K562 (cell line): ENCODE measurements around the gene OR14A2. TPM values are rescaled to one million over a fixed set of nuclear protein-coding genes. Genes with fewer than 3 reads are reported as not detected.

Experiments used
- ATAC-seq: fragments of 200-7000 bp; cut with Tn5 transposase; 3 replicates; pipeline ENCODE4 v1.9.1; 2020; ENCODE audit warnings: moderate library complexity
- BruUV-seq: library from RNA; stranded (reverse); fragments of 400-500 nt; replicated peaks from 2 replicates; lab custom pipeline; 2021; lab: Mats Ljungman, UMichigan
- CTCF ChIA-PET: fragments of 300-600 bp; formaldehyde crosslinking; extraction: SDS; loops from one replicate; lab custom pipeline; 2021; ENCODE audit warnings: low intra/inter-chr PET ratio; lab: Yijun Ruan, JAX
- POLR2A ChIA-PET: fragments of 300-600, 350-650 bp; sonication (Branson Sonifier 250); formaldehyde crosslinking; extraction: SDS; loops from one replicate; lab custom pipeline; 2021; ENCODE audit warnings: antibody characterized with exemption, inconsistent platforms; lab: Yijun Ruan, JAX
- DNase-seq, 4 experiments: peaks; one replicate each; pipeline versions ENCODE4 v3.0.0 to v3.0.0-alpha.2; 2011 to 2018; ENCODE audit warnings: low spot score in 3 of 4, mixed read lengths in 3 of 4; ENCODE audit errors: extremely low read depth in 1 of 4
- FAIRE-seq: peaks from 2 replicates; lab custom pipeline; 2011; peaks lifted over from hg19 to GRCh38; lab: Jason Lieb, UNC
- H2AFZ ChIP-seq: 2 replicates; pipeline ENCODE4 v1.6.0; 2011; ENCODE audit warnings: low read depth, low read length, control low read depth, inconsistent platforms
- H3K27ac ChIP-seq: fragments of 200-600 bp; 3 replicates; pipeline ENCODE4 v1.8.0; 2011; ENCODE audit warnings: low read depth, mild to moderate bottlenecking, control low read depth, inconsistent platforms, low read length, moderate library complexity, mixed read lengths; ENCODE audit errors: extremely low read depth
- H3K27me3 ChIP-seq, 2 experiments: fragments of 300-600 bp in 1 of 2; 2 replicates in 1 of 2; 3 replicates in 1 of 2; pipeline versions ENCODE4 v1.6.0 to v1.8.0; 2011; ENCODE audit warnings: inconsistent platforms in 2 of 2, low read length in 2 of 2, mild to moderate bottlenecking in 1 of 2, mixed read lengths in 1 of 2, moderate library complexity in 1 of 2; ENCODE audit not compliant: control insufficient read depth in 2 of 2, insufficient read depth in 2 of 2
- H3K36me3 ChIP-seq: fragments of 300-600 bp; 3 replicates; pipeline ENCODE4 v1.8.0; 2011; ENCODE audit warnings: mild to moderate bottlenecking, low read length, inconsistent platforms; ENCODE audit not compliant: control insufficient read depth, insufficient read depth
- H3K4me1 ChIP-seq, 2 experiments: fragments of 200-600 bp in 1 of 2; replicated peaks in 1 of 2; 2 replicates in 1 of 2; 3 replicates in 1 of 2; pipeline versions ENCODE4 v1.5.1 to v1.8.0; 2011; ENCODE audit warnings: inconsistent platforms in 2 of 2, low read length in 2 of 2, mild to moderate bottlenecking in 1 of 2, mixed read lengths in 1 of 2, moderate library complexity in 1 of 2; ENCODE audit not compliant: control insufficient read depth in 2 of 2, insufficient read depth in 2 of 2
- H3K4me2 ChIP-seq: 2 replicates; pipeline ENCODE4 v1.6.1; 2011; ENCODE audit warnings: low read length, control low read depth, inconsistent platforms, mixed read lengths; ENCODE audit not compliant: insufficient read depth
- H3K4me3 ChIP-seq: fragments of 200-600 bp; sonication (generic), shearing (Covaris generic); 2 replicates; pipeline ENCODE4 v1.5.1; 2016; ENCODE audit warnings: control low read depth, inconsistent platforms
- H3K79me2 ChIP-seq: fragments of 200-600 bp; 3 replicates; pipeline ENCODE4 v1.8.0; 2011; ENCODE audit warnings: low read length, inconsistent platforms; ENCODE audit not compliant: control insufficient read depth, insufficient read depth
- H3K9ac ChIP-seq, 2 experiments: 2 replicates each; pipeline versions ENCODE4 v1.6.0 to v1.6.1; 2011; ENCODE audit warnings: low read depth in 2 of 2, low read length in 2 of 2, control low read depth in 1 of 2, inconsistent platforms in 1 of 2, mild to moderate bottlenecking in 1 of 2, mixed read lengths in 1 of 2; ENCODE audit not compliant: insufficient read depth in 1 of 2
- H3K9me1 ChIP-seq: one replicate; pipeline ENCODE4 v1.6.0; 2011; ENCODE audit warnings: inconsistent platforms, mild to moderate bottlenecking, low read length, moderate library complexity; ENCODE audit not compliant: control insufficient read depth, insufficient read depth
- H3K9me3 ChIP-seq: replicated peaks from 2 replicates; pipeline ENCODE4 v1.5.1; 2011; ENCODE audit warnings: low read depth, low read length, inconsistent platforms; ENCODE audit not compliant: control insufficient read depth, insufficient read depth
- H4K20me1 ChIP-seq: replicated peaks from 2 replicates; pipeline ENCODE4 v1.6.1; 2011; ENCODE audit warnings: low read length, inconsistent platforms, mixed read lengths; ENCODE audit not compliant: control insufficient read depth, insufficient read depth
- PHF21A ChIP-seq: fragments of 450-650 bp; IDR thresholded peaks from 2 replicates; pipeline ENCODE4 v1.6.1; 2017; ENCODE audit warnings: low read depth, borderline replicate concordance
- ZNF79 ChIP-seq: fragments of 250-450 bp; sonication (Bioruptor Pico); IDR thresholded peaks from 2 replicates; pipeline ENCODE4 v1.4.0; 2020; ENCODE audit warnings: low read depth, mild to moderate bottlenecking, moderate library complexity
- WGBS: fragments of 100-300 bp; shearing (Covaris generic); methylation state at CpG from one replicate; pipeline ENCODE4 v1.1.6; 2016; ENCODE audit warnings: low coverage, mixed read lengths; ENCODE audit not compliant: insufficient coverage; ENCODE audit errors: missing lambda C conversion rate; 5-methylcytosine and 5-hydroxymethylcytosine counted together
- in situ Hi-C: fragments of 300-500 bp; cut with MboI; formaldehyde crosslinking; loops from 4 replicates; pipeline ENCODE4 v1.15.0; 2018; ENCODE audit warnings: inconsistent platforms, mixed read lengths
- intact Hi-C: fragments of 100-400 bp; cut with micrococcal nuclease; formaldehyde crosslinking; loops from 2 replicates; pipeline ENCODE4 v1.14.2; 2022
- polyA plus RNA-seq, 8 experiments: library from polyadenylated mRNA; depleted of rRNA in 4 of 8; stranded (reverse) in 5 of 8; unstranded in 3 of 8; fragments of >200 nt; fragmentation: Nextera tagmentation in 2 of 8; fragmentation: Illumina TruSeq in 1 of 8; extraction: Ambion mirVana in 2 of 8; extraction: Trizol in 1 of 8; gene quantifications; 2 replicates each; pipeline versions ENCODE4 v1.2.1 to v1.2.3, GENCODE V29; 2011 to 2014; ENCODE audit warnings: inconsistent platforms in 1 of 8, missing spikeins in 1 of 8
- total RNA-seq, 7 experiments: library from RNA; depleted of rRNA in 6 of 7; stranded (reverse); fragments of >200 nt in 6 of 7; fragmentation: Illumina TruSeq in 2 of 7; extraction: Trizol in 2 of 7; gene quantifications; 2 replicates each; pipeline versions ENCODE4 v1.2.1 to v1.2.3, GENCODE V29; 2011 to 2021; ENCODE audit warnings: low replicate concordance in 1 of 7
- TF ChIP-seq, protein P1 (sequence below): fragments of 450-650 bp; IDR thresholded peaks from 2 replicates; pipeline ENCODE4 v1.6.1; 2017; ENCODE audit warnings: antibody characterized with exemption, mild to moderate bottlenecking

The OR14A2 gene
- total and polyA plus RNA-seq, 9 of the 15 experiments (the other 6 are each of a cell fraction or from before 2014, with no cell fraction given) = not detected

DNA sequence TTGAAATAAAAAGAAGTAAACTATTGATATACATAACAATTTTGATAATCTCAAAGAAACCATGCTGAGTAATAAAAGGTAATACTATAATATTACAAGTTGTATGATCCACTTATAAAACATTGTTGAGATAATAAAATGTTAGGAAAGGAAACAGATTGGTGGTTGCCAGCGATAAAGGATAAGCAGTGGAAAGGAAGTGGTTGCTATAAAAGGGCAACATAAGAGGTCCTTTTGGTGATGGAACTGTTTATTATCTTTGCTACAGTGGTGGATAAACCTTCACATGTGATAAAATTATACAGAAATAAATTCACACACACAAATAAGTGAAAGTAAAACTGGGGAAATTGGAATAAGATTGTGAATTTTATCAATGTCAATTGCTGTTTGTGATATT, 46.6 kb downstream of the OR14A2 start:
- intact Hi-C loops = no loop called here
- Histone ChIP-seq H3K9me3 (peaks cover 6% of the 10 kb centered on the region), H3K4me3 (no peak overlapping the region), H3K27ac (no peak overlapping the region), H3K27me3 (no peaks in the 10 kb centered on the region), H3K9me1 (no peaks in the 10 kb centered on the region), H3K79me2 (no peaks in the 10 kb centered on the region), H3K9ac (no peak overlapping the region), H3K36me3 (no peaks in the 10 kb centered on the region), H2AFZ (no peak overlapping the region), H3K4me2 (no peak overlapping the region)
- 0% methylated on average over 1 of the region's 1 CpG for WGBS
- BruUV-seq = no TSS peak
- no peak for DNase-seq
- POLR2A ChIA-PET = no interaction called here
- TF ChIP-seq ZNF79 (CRISPR knock-in tag) = no peak
- TF ChIP-seq, all 486 proteins: peak for 0
- in situ Hi-C loops = no loop called here
- FAIRE-seq = no peak
- H4K20me1 ChIP-seq = no peaks in the 10 kb centered on the region
- CTCF ChIA-PET = no interaction called here
- no peaks in the 10 kb centered on the region for H3K4me1 ChIP-seq
- no peak for ATAC-seq

DNA sequence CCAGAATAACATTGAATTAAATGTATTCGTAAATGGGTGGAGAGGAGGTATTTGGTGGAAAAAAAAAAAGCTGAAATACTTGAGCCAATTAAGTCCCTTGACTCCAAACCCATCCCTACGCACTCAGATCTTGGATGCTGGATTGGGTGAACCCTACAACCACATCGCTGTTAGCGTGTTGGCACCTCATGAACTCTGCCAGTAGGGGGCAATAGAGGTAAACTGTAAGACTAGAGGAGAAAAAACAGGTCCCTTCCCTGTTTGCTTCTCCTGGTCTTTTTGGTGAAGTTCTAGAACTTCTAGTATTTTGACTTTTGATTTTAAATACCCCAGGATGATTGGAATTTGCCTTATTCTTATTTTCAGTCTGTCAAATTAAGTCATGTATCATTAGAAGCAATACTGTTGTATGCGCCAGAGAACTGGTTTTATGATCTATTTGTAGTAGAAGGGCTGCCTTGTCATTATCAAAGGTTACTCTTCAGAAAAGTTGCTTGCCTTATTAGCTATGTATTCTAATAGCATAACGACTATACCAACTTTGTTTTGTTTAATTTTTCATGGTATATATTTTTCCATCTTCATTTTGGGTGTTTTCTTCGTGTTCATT, 66.5 kb downstream of the OR14A2 start:
- no peak overlapping the region for H3K4me2 ChIP-seq
- no peak overlapping the region for H3K4me3 ChIP-seq
- peak; percentile 91 for ATAC-seq
- WGBS = 4% methylated on average over 7 of the region's 7 CpGs
- H3K79me2 ChIP-seq = no peaks in the 10 kb centered on the region
- H3K27me3 ChIP-seq = no peaks in the 10 kb centered on the region
- in situ Hi-C loops (no loop called here), intact Hi-C loops (loop anchor here (1.0 to 5.0 kb wide), 2 partner anchors 256 to 1126 kb away; no protein-coding TSS in a partner anchor)
- no peaks in the 10 kb centered on the region for H4K20me1 ChIP-seq
- no peak overlapping the region for H3K27ac ChIP-seq
- no peaks in the 10 kb centered on the region for H3K4me1 ChIP-seq
- BruUV-seq = no TSS peak
- H3K9me3 ChIP-seq = no peaks in the 10 kb centered on the region
- no peak overlapping the region for H2AFZ ChIP-seq
- FAIRE-seq = peak; percentile 88
- H3K9me1 ChIP-seq = no peaks in the 10 kb centered on the region
- ChIA-PET POLR2A (no interaction called here), CTCF (no interaction called here)
- H3K36me3 ChIP-seq = no peaks in the 10 kb centered on the region
- H3K9ac ChIP-seq = no peak overlapping the region
- DNase-seq = peak; percentile 52 to 79 (median 54)
- TF ChIP-seq, protein P1, sequence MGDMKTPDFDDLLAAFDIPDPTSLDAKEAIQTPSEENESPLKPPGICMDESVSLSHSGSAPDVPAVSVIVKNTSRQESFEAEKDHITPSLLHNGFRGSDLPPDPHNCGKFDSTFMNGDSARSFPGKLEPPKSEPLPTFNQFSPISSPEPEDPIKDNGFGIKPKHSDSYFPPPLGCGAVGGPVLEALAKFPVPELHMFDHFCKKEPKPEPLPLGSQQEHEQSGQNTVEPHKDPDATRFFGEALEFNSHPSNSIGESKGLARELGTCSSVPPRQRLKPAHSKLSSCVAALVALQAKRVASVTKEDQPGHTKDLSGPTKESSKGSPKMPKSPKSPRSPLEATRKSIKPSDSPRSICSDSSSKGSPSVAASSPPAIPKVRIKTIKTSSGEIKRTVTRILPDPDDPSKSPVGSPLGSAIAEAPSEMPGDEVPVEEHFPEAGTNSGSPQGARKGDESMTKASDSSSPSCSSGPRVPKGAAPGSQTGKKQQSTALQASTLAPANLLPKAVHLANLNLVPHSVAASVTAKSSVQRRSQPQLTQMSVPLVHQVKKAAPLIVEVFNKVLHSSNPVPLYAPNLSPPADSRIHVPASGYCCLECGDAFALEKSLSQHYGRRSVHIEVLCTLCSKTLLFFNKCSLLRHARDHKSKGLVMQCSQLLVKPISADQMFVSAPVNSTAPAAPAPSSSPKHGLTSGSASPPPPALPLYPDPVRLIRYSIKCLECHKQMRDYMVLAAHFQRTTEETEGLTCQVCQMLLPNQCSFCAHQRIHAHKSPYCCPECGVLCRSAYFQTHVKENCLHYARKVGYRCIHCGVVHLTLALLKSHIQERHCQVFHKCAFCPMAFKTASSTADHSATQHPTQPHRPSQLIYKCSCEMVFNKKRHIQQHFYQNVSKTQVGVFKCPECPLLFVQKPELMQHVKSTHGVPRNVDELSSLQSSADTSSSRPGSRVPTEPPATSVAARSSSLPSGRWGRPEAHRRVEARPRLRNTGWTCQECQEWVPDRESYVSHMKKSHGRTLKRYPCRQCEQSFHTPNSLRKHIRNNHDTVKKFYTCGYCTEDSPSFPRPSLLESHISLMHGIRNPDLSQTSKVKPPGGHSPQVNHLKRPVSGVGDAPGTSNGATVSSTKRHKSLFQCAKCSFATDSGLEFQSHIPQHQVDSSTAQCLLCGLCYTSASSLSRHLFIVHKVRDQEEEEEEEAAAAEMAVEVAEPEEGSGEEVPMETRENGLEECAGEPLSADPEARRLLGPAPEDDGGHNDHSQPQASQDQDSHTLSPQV = no peak
- no peak for TF ChIP-seq PHF21A
